Inferior parietal cortex (tissue), 1 donor: ENCODE data around the gene TRPM1.

Experiments used
- DNase-seq: peaks from one replicate; pipeline ENCODE4 v3.0.0-alpha.2; 2016; ENCODE audit errors: extremely low spot score

The TRPM1 gene

DNA sequence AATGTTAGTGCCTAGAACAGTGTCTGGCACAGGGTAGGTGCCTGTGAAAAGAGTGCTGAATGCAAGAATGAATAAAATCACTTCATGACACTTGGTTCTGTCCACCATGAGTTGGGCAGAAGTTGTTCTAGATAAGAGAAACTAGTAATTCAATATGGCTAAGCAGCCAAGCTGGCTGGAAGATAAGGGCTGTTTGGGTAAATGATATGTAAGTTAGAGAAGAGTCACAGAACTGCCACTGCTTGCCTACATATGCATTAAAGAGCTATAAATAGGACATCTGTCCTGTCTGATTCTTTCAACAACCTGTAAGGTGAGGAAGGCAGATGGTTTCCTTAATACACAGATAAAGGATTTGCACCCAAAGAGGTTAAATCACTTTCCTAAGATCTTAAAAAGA lies 123.2 kb downstream of the TRPM1 start:
- DNase-seq = no peak

DNA sequence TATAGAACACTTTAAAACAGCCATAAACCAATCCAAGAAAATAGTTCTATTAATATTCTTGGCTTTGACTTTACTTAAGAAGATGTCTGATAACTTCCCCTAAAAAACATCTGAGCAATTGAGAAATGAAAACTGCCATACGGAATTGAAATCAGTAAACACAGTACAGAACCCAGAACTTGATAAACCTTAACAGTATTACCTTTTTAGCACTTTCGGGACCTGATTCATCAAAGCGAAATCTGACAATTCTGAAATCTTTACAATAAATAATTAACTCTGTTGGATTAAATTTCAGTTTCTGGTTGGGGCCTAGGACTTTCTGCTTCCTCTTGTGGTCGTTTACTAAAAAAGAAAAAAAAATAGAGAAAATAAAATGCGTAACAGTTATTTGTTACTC lies 127.4 kb downstream of the TRPM1 start:
- DNase-seq = no peak

DNA sequence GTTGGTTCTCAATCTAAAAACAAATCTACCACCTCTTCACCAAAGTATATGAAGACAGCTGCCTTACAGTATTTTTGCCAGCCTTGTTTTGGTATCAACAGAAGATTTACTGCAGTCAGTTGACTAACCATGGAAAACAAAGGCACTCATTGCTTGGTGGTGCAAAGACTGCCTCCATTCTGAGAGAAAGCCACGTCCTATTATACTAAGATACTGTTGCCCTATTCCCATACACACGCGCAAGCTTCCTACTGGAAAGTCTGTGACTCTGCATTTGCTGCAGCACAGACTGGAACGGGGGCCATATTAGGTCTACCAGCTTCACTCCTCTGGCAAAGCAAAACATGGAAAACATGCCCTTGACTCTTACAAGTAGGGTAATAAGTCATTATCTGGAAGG lies 128.1 kb downstream of the TRPM1 start:
- no peak for DNase-seq

DNA sequence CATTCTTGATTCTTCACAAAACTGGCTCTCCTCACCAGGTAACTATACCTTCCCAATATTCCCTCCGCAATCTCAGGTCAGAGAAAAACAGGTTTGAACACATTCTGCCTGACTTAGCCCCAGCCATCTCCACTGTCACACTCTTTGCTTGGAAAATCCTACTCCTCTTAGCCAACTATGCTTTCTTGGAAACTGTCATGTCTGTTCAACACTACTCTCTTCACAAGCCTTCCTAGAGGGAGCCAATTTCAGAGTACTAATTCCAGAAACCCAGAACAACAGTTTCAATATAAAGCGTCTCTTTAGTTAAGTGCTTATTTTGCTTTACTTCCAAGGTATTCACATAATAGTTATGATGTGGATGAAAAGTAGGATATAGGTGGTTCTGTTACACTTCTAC lies 131.8 kb downstream of the TRPM1 start:
- no peak for DNase-seq

DNA sequence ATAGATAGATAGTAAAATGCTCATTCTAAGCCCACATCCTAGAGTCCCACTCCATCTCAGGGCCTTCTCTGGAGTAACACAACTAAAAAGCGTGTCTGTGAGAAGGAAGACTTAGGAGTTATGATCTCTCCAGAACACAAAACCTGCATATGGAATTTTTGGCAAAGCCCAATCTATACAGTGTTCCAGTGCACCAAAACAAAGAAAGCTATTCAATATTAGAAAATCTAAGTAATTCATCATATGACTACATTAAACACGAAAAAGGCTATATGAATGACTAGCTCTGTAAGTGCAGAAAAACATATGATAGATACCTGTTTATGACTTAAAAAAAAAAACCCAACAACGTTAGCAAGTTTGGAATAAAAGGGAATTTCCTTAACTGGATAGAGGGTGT lies 137.8 kb downstream of the TRPM1 start:
- no peak for DNase-seq

DNA sequence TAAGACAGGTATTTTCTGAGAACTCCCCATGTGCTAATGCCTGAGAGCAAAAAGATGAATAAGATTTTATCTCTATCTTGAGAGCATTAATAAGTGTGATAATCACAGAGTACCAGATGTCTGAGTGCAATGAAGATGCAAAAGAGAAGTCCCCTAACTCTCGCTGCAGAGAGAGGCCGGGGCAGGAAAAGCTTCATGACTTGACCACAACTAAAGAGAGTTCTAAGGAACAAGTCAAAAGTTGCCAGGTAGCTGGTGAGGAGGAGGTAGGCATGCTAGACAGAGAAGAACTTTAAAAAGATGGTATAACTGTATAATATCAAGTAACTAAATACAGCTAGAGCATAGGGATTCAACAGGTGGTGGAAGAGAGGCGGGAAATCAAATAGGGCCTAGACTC lies 138.9 kb downstream of the TRPM1 start:
- no peak for DNase-seq

DNA sequence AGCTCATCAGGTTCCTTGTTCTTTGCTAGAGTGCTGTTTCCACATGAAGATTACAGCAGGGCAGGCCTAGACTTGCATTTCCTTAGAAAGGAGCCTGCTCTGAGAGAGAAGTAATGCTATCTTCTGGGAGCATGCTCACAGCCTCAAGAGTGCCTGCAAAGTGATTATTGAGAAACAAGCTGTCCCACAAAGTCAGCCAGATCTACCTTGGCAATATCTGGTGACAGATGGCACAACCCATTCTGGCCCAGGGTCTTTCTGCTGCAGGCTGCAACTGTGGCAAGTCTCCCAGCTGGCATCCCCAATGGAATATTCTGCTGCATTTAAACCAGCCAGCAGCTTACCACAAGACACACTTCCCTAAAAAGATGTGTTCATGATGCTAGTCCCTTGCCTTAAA lies 139.4 kb downstream of the TRPM1 start:
- DNase-seq = no peak

DNA sequence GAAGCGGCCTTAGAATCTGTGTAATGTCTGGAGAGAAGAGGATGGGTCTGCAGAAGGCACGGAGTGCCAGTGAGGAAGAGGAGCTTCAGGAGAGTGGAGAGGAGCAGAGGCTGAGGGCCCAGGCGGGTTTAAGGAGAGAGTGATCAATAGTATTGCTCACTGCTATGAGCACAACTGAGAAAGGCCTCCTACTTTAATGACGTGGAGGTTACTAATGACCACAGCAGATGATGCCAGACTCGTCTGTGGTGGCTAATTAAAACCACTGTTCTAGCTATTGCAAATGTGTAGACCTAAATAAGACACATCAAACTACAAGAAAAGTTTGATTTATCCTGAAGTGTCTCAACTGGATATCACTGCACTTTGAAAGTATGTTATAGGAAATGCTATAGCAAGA lies 143.3 kb downstream of the TRPM1 start:
- DNase-seq = no peak

DNA sequence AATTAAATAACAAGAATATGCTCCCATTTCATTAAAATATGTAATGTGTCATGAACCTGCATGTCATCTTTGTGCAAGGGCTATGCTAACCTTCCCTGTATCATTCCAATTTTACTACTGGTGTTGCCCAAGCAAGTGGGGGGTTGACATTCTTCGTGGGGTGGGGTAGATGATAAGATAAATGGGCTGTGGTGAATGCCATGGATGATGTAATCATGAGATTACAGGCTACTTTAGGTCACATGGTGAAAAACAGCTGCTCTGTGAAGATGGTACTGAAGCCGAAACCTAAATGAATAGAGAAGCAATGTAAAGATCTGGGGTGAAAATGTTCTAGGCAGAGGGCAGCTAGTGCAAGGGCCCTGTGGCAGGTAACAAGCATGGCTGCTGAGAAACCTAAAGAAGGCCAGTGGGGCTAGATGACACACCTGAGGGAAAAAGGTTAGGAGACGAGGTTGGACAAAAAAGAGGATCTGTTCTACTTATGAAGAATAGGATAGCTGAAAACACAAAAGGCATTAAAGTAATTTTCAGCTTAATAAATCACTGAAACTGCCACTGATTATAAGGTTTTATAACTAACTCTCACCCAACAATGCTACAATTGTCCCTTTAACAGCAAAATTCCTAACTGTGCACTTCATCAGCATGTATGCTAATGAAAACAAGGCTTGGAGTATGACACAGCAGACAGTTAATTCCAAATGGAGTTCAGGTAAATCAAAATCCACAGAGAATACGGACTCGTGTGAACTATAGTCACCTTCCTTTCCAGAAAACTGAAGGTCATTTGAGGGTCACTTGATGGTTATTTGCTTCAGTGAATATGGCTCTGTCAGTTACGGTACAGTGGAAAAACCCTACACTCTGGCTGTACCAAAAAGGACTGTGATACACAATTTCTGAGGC lies 145.1 kb downstream of the TRPM1 start:
- DNase-seq = no peak

DNA sequence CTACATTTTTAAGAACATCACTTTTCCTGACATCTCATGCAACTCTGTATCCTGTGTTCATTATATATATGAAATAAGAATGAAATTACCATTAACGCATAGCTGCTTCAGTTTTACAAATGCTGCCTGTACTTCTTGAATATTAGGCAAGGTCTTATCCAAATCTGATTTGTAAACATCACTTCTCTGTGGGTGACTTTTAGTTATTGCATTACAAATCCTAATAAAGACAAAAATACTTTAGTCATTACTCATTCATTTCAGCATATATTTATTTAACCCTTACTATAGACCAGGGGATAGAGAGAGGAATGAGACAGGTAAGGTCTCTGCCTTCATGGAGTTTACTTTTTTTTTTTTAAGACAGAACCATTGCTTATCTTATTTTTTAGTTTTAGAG lies 146.9 kb downstream of the TRPM1 start:
- DNase-seq = no peak

DNA sequence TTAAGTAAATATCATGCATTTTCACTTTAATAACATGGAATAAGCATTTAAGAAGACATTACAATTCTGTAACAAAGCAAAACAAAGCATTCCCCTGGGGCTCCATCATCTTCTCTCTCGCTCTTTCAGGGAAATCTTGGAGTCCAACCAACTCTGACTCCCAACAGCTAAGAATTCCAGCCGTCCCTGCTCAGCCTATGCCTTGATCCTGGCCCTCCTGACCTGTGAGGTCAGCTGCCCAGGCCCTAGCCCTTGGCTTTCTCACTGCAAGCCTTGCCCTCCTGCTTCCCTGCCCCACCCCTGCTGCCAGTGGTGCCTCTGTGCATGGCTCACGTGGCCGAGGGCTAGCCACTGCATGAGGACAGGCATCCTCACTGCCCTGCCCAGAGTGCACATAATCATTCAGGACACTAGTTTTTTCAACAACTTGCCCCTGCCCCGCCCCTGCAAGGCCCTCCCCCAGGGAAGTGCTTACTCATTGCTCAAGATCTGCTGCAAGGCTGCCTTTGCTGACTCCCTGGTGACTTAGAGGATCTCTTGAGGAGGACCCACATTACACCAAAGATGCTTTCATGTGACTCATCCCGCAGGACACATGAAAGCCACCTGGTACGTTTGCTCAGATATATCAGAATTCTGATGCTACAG lies 147.7 kb downstream of the TRPM1 start:
- no peak for DNase-seq

DNA sequence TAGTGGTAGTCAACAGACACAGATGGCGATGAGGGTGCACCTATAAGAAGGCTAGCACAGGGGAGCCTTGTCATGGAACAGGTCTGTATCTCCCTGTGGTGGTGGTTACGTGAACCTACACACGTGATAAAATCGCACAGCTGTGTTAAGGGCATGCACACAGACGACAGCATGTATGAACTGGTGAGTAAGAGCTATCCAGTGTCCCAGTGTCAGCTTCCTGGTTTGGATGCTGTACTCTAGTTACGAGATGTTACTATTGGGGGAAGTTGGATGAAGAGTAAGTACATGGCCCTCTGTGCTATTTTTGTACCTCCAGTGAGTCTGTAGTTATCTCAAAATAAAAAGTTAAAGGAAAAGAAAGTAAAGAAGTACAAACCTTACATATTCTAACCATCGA lies 148.3 kb downstream of the TRPM1 start:
- DNase-seq = no peak
